Liver (tissue), 2 donors: ENCODE results near the gene SEMA3E.

ENCODE experiments used
- YY1 ChIP-seq: IDR thresholded peaks from 2 replicates; pipeline ENCODE4 v1.6.1; 2016; ENCODE audit warnings: antibody characterized with exemption, mild to moderate bottlenecking
- TF ChIP-seq, protein P1 (sequence below): IDR thresholded peaks from 2 replicates; pipeline ENCODE4 v1.6.1; 2016; ENCODE audit warnings: antibody characterized with exemption
- TF ChIP-seq, protein P2 (sequence below): fragments of 150-350 bp; IDR thresholded peaks from 2 replicates; pipeline ENCODE4 v1.5.1; 2017; ENCODE audit warnings: improper control_type of control experiment, low read depth, low read length; ENCODE audit not compliant: missing input control
- TF ChIP-seq, protein P3 (sequence below): IDR thresholded peaks from 2 replicates; pipeline ENCODE4 v1.6.1; 2016; ENCODE audit warnings: antibody characterized with exemption, mild to moderate bottlenecking
- donor health status: healthy.

DNA sequence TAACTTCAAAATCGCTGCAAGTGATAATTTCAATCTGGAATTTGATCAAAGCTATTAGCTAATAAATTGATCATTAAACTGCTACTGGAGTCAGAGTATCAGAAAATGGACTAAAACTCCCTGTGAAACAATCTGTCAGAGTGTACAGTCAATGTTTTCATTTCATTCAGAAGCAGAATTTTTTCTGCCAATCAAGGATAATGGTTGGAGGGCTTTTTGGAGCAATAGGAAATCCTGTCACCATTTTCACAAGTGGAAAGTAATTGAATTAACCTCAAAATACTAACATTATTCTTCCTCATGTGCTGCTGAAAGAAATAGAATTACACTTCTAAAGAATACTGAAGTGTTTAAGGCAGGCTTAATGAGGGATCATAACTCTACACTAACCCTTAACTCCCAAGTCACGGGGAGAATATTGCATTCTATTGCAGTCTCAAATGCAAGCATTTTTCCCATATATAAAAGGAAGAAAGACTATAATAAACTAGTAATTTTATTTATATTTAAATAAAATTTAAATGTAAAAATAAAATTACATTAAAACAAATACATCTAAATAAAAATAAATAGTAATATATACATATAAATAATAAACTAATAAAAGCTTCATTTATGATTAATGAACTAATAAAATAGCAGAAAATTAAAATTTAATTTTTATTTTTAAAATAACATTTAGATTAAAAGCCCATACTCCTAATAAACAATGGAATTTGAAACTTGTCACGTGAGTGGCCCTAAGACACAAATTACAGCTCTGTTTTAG lies 67.1 kb downstream of the SEMA3E start:
- TF ChIP-seq, protein P1, sequence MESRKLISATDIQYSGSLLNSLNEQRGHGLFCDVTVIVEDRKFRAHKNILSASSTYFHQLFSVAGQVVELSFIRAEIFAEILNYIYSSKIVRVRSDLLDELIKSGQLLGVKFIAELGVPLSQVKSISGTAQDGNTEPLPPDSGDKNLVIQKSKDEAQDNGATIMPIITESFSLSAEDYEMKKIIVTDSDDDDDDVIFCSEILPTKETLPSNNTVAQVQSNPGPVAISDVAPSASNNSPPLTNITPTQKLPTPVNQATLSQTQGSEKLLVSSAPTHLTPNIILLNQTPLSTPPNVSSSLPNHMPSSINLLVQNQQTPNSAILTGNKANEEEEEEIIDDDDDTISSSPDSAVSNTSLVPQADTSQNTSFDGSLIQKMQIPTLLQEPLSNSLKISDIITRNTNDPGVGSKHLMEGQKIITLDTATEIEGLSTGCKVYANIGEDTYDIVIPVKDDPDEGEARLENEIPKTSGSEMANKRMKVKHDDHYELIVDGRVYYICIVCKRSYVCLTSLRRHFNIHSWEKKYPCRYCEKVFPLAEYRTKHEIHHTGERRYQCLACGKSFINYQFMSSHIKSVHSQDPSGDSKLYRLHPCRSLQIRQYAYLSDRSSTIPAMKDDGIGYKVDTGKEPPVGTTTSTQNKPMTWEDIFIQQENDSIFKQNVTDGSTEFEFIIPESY, result no peak
- TF ChIP-seq, protein P2, sequence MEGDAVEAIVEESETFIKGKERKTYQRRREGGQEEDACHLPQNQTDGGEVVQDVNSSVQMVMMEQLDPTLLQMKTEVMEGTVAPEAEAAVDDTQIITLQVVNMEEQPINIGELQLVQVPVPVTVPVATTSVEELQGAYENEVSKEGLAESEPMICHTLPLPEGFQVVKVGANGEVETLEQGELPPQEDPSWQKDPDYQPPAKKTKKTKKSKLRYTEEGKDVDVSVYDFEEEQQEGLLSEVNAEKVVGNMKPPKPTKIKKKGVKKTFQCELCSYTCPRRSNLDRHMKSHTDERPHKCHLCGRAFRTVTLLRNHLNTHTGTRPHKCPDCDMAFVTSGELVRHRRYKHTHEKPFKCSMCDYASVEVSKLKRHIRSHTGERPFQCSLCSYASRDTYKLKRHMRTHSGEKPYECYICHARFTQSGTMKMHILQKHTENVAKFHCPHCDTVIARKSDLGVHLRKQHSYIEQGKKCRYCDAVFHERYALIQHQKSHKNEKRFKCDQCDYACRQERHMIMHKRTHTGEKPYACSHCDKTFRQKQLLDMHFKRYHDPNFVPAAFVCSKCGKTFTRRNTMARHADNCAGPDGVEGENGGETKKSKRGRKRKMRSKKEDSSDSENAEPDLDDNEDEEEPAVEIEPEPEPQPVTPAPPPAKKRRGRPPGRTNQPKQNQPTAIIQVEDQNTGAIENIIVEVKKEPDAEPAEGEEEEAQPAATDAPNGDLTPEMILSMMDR, result no peak
- TF ChIP-seq, protein P3, sequence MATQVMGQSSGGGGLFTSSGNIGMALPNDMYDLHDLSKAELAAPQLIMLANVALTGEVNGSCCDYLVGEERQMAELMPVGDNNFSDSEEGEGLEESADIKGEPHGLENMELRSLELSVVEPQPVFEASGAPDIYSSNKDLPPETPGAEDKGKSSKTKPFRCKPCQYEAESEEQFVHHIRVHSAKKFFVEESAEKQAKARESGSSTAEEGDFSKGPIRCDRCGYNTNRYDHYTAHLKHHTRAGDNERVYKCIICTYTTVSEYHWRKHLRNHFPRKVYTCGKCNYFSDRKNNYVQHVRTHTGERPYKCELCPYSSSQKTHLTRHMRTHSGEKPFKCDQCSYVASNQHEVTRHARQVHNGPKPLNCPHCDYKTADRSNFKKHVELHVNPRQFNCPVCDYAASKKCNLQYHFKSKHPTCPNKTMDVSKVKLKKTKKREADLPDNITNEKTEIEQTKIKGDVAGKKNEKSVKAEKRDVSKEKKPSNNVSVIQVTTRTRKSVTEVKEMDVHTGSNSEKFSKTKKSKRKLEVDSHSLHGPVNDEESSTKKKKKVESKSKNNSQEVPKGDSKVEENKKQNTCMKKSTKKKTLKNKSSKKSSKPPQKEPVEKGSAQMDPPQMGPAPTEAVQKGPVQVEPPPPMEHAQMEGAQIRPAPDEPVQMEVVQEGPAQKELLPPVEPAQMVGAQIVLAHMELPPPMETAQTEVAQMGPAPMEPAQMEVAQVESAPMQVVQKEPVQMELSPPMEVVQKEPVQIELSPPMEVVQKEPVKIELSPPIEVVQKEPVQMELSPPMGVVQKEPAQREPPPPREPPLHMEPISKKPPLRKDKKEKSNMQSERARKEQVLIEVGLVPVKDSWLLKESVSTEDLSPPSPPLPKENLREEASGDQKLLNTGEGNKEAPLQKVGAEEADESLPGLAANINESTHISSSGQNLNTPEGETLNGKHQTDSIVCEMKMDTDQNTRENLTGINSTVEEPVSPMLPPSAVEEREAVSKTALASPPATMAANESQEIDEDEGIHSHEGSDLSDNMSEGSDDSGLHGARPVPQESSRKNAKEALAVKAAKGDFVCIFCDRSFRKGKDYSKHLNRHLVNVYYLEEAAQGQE, result no peak
- no peak for TF ChIP-seq YY1
